ENCODE results near the gene TOMT. TPM values are rescaled to one million over a fixed set of nuclear protein-coding genes. Genes with fewer than 3 reads are reported as not detected.

Gene TOMT, protein sequence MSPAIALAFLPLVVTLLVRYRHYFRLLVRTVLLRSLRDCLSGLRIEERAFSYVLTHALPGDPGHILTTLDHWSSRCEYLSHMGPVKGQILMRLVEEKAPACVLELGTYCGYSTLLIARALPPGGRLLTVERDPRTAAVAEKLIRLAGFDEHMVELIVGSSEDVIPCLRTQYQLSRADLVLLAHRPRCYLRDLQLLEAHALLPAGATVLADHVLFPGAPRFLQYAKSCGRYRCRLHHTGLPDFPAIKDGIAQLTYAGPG
- not detected in 2 replicates for total RNA-seq
- long read RNA-seq: 0 reads

DNA sequence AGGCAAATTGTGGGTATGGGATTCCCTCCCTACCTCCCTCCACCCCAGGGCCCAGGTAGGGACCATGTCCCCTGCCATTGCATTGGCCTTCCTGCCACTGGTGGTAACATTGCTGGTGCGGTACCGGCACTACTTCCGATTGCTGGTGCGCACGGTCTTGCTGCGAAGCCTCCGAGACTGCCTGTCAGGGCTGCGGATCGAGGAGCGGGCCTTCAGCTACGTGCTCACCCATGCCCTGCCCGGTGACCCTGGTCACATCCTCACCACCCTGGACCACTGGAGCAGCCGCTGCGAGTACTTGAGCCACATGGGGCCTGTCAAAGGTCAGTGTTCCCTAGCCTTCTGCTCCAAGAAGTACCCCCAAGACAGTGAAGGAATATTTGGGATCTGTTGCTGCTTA is at the start of gene TOMT:
Gene TOMT (plus strand): TSS at position 37 of the 400 bp plus-strand sequence. CDS start 28 bp downstream, at position 65.
- DNase-seq (ENCODE audit: low read depth, low spot score): no peak
- H3K4me3 Mint-ChIP-seq: peak within 1 kb of the TSS; percentile 52
- TF ChIP-seq, protein P1, sequence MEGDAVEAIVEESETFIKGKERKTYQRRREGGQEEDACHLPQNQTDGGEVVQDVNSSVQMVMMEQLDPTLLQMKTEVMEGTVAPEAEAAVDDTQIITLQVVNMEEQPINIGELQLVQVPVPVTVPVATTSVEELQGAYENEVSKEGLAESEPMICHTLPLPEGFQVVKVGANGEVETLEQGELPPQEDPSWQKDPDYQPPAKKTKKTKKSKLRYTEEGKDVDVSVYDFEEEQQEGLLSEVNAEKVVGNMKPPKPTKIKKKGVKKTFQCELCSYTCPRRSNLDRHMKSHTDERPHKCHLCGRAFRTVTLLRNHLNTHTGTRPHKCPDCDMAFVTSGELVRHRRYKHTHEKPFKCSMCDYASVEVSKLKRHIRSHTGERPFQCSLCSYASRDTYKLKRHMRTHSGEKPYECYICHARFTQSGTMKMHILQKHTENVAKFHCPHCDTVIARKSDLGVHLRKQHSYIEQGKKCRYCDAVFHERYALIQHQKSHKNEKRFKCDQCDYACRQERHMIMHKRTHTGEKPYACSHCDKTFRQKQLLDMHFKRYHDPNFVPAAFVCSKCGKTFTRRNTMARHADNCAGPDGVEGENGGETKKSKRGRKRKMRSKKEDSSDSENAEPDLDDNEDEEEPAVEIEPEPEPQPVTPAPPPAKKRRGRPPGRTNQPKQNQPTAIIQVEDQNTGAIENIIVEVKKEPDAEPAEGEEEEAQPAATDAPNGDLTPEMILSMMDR (conservative IDR thresholded peaks at IDR 0.05): no peak
- H3K4me1 Mint-ChIP-seq: peaks cover 32% of the 10 kb centered on the region
- H3K9me3 Mint-ChIP-seq: peaks cover 3% of the 10 kb centered on the region
- H3K27ac Mint-ChIP-seq (ENCODE audit: unreplicated experiment): peak within 1 kb of the TSS; percentile 8
- no peaks in the 10 kb centered on the region for H3K27me3 Mint-ChIP-seq (ENCODE audit: low read depth)
- H3K36me3 Mint-ChIP-seq (ENCODE audit: low read depth): peaks cover 4% of the 10 kb centered on the region

DNA sequence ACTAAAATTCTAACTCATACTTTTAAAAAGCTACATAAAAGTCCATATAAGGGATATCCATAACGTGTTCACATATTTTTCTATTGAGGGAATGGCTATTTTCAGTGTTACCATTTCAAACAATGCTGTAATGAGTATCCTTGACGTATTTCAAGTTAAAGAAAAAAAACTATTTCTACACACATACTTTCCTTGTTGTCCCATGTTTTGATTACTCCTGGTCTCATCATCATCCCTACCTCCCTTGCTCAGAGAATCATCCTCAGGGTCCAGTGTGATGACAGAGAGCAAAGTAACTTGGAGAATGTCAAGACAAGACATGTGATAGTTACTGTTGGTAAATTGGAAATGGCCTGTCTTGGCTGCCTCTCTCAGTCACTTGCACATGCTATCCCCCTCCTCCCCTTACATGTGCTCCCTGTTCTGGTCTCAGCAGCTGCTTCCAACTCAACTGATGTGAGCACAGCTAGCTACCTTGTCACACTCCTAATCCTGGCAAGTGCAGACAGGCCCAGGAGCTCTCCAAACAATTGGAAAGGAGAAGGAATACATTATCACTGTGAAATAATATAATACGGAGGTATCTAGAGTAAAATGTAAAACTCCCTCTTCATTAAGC is 47.2 kb upstream of the TOMT start:
- H3K27me3 Mint-ChIP-seq (ENCODE audit: low read depth): no peaks in the 10 kb centered on the region
- no peaks in the 10 kb centered on the region for H3K9me3 Mint-ChIP-seq
- H3K4me3 Mint-ChIP-seq: no peak overlapping the region
- no peaks in the 10 kb centered on the region for H3K4me1 Mint-ChIP-seq
- TF ChIP-seq, protein P1 (conservative IDR thresholded peaks at IDR 0.05): no peak
- no peak overlapping the region for H3K27ac Mint-ChIP-seq (ENCODE audit: unreplicated experiment)
- no peak for DNase-seq (ENCODE audit: low read depth, low spot score)
- H3K36me3 Mint-ChIP-seq (ENCODE audit: low read depth): peaks cover 4% of the 10 kb centered on the region

DNA sequence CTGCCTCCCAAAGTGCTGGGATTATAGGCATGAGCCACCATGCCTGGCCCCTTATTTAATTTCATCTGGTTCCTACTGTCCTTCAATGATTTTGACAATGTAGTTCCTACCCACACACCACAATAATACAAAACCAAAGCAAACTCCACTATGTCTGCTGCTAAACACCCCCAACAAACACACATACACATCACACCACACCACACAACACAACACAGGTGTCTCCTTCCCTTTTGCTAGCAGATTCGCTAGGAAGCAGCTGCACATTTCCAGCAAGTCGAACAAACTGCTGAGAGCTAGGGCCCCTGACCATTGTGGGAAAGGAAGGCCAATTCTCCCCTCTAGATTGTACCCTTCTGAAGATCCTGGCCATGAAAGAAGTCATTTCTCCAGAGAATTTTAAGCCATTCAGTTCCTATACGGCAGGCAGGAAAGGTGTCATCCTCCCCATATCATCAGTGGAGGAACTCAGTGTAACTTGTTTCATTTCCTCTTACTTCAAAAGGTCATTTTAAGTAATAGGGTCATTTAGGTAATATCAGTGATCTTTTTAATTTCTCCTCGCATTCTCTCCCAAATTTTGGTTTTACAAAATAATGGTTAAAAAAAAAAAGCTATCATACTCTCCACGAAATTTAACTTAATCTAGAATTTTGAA is 43.9 kb upstream of the TOMT start:
- H3K9me3 Mint-ChIP-seq: no peaks in the 10 kb centered on the region
- no peak for DNase-seq (ENCODE audit: low read depth, low spot score)
- H3K4me1 Mint-ChIP-seq: no peaks in the 10 kb centered on the region
- no peak overlapping the region for H3K27ac Mint-ChIP-seq (ENCODE audit: unreplicated experiment)
- no peak overlapping the region for H3K4me3 Mint-ChIP-seq
- H3K36me3 Mint-ChIP-seq (ENCODE audit: low read depth): peaks cover 4% of the 10 kb centered on the region
- TF ChIP-seq, protein P1 (conservative IDR thresholded peaks at IDR 0.05): no peak
- H3K27me3 Mint-ChIP-seq (ENCODE audit: low read depth): no peaks in the 10 kb centered on the region

DNA sequence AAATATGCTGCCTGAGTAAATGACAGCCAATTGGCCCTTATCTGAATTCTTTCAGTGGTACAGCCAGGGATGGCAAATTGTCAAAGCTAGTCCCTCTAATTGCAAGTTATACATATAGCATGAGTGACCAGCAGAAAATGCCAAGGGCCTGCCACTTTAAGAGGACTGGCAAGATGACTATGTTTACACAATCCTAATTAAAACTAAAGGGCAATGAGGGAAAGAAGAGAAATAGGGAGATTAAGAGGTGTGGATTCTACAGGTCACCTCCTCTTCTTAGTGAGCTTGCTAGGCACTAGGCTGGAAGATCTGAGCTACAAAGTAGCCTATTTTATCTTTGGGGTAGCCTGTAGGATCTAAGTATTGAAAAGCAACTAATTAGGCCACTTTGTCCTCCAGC is 38.9 kb upstream of the TOMT start:
- no peaks in the 10 kb centered on the region for H3K27me3 Mint-ChIP-seq (ENCODE audit: low read depth)
- H3K4me3 Mint-ChIP-seq: no peak overlapping the region
- TF ChIP-seq, protein P1 (conservative IDR thresholded peaks at IDR 0.05): no peak
- H3K36me3 Mint-ChIP-seq (ENCODE audit: low read depth): peaks cover 4% of the 10 kb centered on the region
- H3K9me3 Mint-ChIP-seq: no peaks in the 10 kb centered on the region
- peaks cover 26% of the 10 kb centered on the region for H3K4me1 Mint-ChIP-seq
- DNase-seq (ENCODE audit: low read depth, low spot score): no peak
- H3K27ac Mint-ChIP-seq (ENCODE audit: unreplicated experiment): no peak overlapping the region

DNA sequence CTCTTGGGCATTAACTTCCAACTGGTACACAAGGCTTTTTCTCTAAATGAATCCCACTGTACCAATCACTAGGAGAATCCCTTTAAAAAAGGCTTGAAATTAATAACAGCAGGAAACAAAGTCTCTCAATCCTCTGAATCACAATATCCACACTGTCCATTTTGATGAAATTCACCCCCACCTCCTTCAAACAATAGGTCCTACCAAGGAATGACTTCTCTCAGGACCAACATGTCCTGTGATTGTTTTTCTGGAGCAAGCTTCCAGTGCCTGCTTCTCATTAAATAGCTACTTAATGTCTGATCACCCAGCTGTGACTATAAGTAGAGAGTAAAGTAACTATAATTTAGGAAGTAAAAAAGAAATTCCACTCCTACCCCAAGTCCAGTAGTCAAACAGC is 38.5 kb upstream of the TOMT start:
- H3K27ac Mint-ChIP-seq (ENCODE audit: unreplicated experiment): peak overlapping the region; percentile 83
- no peaks in the 10 kb centered on the region for H3K9me3 Mint-ChIP-seq
- no peaks in the 10 kb centered on the region for H3K27me3 Mint-ChIP-seq (ENCODE audit: low read depth)
- peaks cover 30% of the 10 kb centered on the region for H3K4me1 Mint-ChIP-seq
- H3K36me3 Mint-ChIP-seq (ENCODE audit: low read depth): peaks cover 3% of the 10 kb centered on the region
- TF ChIP-seq, protein P1 (conservative IDR thresholded peaks at IDR 0.05): no peak
- DNase-seq (ENCODE audit: low read depth, low spot score): no peak
- H3K4me3 Mint-ChIP-seq: no peak overlapping the region
